Bronchial epithelial cell (primary cell): ENCODE measurements around the gene GNG7. TPM values are rescaled to one million over a fixed set of nuclear protein-coding genes. Genes with fewer than 3 reads are reported as not detected.
A peak's percentile ranks its signal among the peaks of the same experiment; 100 is the strongest.
"Not testable (repeated sequence)": the region's sequence is repeated elsewhere in the genome, so short reads cannot be mapped to it uniquely, and the experiment has no call there.

Experiments used
- DNase-seq: peaks from one replicate; pipeline ENCODE4 v3.0.0-alpha.2; 2010; ENCODE audit warnings: low read depth
- FAIRE-seq: peaks from 2 replicates; lab custom pipeline; 2011; peaks lifted over from hg19 to GRCh38; lab: Jason Lieb, UNC
- H3K27me3 ChIP-seq: 2 replicates; pipeline ENCODE4 v1.5.1; 2011; ENCODE audit warnings: low read length; ENCODE audit not compliant: control insufficient read depth, insufficient read depth
- H3K36me3 ChIP-seq: 2 replicates; pipeline ENCODE4 v1.5.1; 2011; ENCODE audit warnings: low read length; ENCODE audit not compliant: control insufficient read depth, insufficient read depth
- H3K4me3 ChIP-seq: 2 replicates; pipeline ENCODE4 v1.5.1; 2011; ENCODE audit warnings: mild to moderate bottlenecking, low read depth, low read length, control low read depth
- CTCF ChIP-seq: IDR thresholded peaks from 2 replicates; pipeline ENCODE4 v1.5.1; 2011; ENCODE audit warnings: mild to moderate bottlenecking, moderate library complexity, low read length, control low read depth, inconsistent platforms; ENCODE audit not compliant: insufficient read depth, severe bottlenecking
- total RNA-seq: library from RNA; depleted of rRNA; stranded (reverse); fragments of >200 nt; gene quantifications from 2 replicates; pipeline ENCODE4 v1.2.1, GENCODE V29; 2014

GNG7 gene
- total RNA-seq, 1 donor from 2014 or later: under 0.01 TPM

- no peaks in the 10 kb centered on the region for H3K27me3 ChIP-seq
- DNase-seq (no peak), FAIRE-seq (no peak)
- no peaks in the 10 kb centered on the region for H3K36me3 ChIP-seq
- no peak for TF ChIP-seq CTCF
- H3K4me3 ChIP-seq: no peak overlapping the region
Measured at GRCh38 chr19:2546128-2547032, 156.1 kb downstream of the GNG7 start.

GRCh38 chr19:2545416-2546127 lies 156.9 kb downstream of the GNG7 start:
- not testable (repeated sequence) for FAIRE-seq, H3K27me3 ChIP-seq, H3K36me3 ChIP-seq, DNase-seq, H3K4me3 ChIP-seq

GRCh38 chr19:2544576-2545415 lies 157.7 kb downstream of the GNG7 start:
- H3K27me3 ChIP-seq: no peaks in the 10 kb centered on the region
- no peak overlapping the region for H3K4me3 ChIP-seq
- FAIRE-seq (no peak), DNase-seq (no peak)
- no peaks in the 10 kb centered on the region for H3K36me3 ChIP-seq
- TF ChIP-seq CTCF: no peak

DNA sequence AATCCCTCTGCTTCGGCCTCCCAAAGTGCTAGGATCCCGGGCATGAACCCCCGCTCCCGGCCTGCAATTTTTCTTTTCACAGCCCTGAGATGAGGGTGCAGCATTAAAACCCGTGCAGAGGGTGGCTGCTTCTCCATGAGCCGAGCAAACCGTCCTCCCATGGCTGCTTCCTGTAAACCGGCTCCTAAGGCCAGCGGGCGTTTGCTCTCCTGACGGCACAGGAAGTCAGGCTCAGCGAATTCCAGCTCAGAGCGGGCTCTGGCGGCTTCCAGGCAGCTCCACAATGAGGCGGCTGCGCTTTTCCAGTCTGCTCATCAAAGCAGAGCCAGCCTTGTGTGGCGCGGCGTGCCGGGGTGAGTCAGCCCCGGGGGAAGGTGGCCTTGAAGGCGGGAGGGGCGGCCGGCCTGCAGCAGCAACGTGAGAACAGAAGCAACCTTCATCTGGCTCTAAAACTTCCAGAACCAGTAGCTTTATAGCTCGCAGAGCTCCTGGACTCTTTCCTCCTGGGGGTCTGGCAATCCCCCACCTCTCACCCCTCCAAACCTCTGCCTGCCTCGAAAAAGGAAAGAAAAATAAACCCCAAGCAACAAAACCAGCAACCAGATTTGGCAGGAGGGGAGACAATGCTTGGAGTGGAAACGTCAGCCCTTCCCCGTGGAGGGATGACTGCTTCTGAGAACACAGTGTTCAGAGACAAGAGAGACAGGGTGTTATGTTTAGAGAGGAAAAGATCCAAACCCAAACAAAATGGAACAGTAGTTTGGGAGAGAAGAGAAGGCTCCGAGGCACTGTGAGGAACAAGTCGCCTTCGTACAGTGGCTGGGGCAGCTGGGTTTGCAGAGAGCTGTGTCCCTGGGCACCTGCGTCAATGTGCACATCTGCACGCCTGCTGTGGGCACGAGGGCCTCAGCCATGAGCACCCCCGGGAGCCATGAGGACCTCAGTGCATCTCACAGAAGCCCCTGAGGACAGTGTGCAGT lies 158.7 kb downstream of the GNG7 start:
- H3K27me3 ChIP-seq: no peaks in the 10 kb centered on the region
- no peaks in the 10 kb centered on the region for H3K36me3 ChIP-seq
- peak; percentile 90 for DNase-seq
- FAIRE-seq: no peak
- TF ChIP-seq CTCF: peak; percentile 62
- no peak overlapping the region for H3K4me3 ChIP-seq

DNA sequence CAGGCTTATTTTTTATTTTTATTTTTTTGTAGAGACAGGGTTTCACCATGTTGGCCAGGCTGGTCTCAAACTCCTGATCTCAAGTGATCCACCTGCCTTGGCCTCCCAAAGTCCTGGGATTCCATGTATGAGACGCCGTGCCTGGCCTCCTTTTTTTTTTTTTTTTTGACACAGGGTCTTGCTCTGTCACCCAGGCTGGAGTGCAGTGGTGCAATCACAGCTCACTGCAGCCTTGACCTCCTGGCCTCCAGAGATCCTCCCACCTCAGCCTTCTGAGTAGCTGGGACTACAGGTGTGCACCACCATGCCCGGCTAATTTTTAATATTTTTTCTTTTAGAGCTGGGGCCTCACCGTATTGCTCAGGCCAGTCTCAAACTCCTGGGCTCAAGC lies 159.4 kb downstream of the GNG7 start:
- not testable (repeated sequence) for H3K4me3 ChIP-seq, H3K27me3 ChIP-seq, FAIRE-seq, H3K36me3 ChIP-seq, DNase-seq
